Fibroblast of pulmonary artery (primary cell): ENCODE measurements around the gene NUP85.
"Not testable (repeated sequence)": the region's sequence is repeated elsewhere in the genome, so short reads cannot be mapped to it uniquely, and the experiment has no call there.

Source experiments
- DNase-seq: peaks from one replicate; pipeline ENCODE4 v3.0.0-alpha.2; 2010; ENCODE audit warnings: low read depth
- H3K4me3 ChIP-seq: replicated peaks from 2 replicates; pipeline ENCODE4 v1.5.1; 2011; ENCODE audit warnings: low read depth, mild to moderate bottlenecking, control low read depth, low read length, moderate library complexity
- TF ChIP-seq, protein P1 (sequence below): IDR thresholded peaks from 2 replicates; pipeline ENCODE4 v1.5.1; 2011; ENCODE audit warnings: mild to moderate bottlenecking, control low read depth, low read length, inconsistent platforms; ENCODE audit errors: missing control alignments

The NUP85 gene

GRCh38 chr17:75249564-75249963, 44.1 kb downstream of the NUP85 start:
- TF ChIP-seq, protein P1, sequence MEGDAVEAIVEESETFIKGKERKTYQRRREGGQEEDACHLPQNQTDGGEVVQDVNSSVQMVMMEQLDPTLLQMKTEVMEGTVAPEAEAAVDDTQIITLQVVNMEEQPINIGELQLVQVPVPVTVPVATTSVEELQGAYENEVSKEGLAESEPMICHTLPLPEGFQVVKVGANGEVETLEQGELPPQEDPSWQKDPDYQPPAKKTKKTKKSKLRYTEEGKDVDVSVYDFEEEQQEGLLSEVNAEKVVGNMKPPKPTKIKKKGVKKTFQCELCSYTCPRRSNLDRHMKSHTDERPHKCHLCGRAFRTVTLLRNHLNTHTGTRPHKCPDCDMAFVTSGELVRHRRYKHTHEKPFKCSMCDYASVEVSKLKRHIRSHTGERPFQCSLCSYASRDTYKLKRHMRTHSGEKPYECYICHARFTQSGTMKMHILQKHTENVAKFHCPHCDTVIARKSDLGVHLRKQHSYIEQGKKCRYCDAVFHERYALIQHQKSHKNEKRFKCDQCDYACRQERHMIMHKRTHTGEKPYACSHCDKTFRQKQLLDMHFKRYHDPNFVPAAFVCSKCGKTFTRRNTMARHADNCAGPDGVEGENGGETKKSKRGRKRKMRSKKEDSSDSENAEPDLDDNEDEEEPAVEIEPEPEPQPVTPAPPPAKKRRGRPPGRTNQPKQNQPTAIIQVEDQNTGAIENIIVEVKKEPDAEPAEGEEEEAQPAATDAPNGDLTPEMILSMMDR = no peak
- no peak for DNase-seq
- H3K4me3 ChIP-seq = no peak overlapping the region

DNA sequence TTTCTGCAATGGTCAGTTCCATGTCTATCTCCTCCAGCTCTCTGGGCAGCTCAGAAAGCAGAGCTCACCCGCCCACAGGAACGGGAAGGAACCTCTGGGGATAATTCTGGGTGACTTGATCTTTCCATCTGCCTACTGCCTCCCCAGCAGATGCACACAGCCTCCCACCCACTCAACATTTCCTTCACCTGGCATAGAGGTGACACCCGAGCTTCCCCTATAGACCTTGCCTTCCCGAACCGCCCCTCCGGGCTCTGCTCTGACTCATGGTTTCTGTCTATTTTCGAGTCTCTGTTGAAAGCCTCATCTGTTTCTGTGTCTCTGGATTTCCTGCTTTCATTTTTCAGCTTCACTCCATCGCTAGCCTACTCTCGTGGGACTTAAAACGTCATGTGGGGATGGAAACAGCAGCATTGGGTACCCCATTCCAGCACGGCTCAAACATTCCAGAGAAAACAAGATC, 44.6 kb downstream of the NUP85 start:
- TF ChIP-seq, protein P1 = no peak
- peak; percentile 55 for DNase-seq
- no peak overlapping the region for H3K4me3 ChIP-seq

DNA sequence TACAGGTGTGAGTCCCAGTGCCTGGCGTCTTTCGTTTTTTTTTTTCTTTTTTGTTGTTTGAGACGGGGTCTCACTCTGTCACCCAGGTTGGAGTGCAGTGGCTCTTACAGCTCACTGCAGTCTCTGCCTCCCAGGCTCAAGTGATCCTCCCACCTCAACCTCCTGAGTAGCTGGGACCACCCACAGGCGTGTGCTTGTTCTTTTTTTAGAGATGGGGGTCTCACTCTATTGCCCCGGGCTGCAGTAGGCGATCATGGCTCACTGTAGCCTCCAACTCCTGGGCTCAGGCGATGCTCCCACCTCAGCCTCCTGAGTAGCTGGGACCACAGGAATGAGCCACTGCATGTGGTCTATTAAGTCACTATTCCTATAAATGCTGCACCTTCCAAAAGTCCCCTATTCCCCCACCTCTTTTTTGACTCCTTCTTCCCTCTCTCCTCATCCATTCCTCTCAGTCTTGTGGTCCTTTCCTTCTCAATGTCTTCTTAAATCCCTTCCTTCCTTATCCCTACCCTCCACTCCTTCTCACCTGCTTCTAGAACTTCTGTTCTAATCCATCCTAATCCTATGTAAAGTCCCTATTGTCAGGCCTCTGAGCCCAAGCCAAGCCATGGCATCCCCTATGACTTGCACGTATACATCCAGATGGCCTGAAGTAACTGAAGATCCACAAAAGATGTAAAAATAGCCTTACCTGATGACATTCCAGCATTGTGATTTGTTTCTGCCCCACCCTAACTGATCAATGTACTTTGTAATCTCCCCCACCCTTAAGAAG, 46.7 kb downstream of the NUP85 start:
- H3K4me3 ChIP-seq = no peak overlapping the region
- DNase-seq = no peak
- TF ChIP-seq, protein P1 = no peak

DNA sequence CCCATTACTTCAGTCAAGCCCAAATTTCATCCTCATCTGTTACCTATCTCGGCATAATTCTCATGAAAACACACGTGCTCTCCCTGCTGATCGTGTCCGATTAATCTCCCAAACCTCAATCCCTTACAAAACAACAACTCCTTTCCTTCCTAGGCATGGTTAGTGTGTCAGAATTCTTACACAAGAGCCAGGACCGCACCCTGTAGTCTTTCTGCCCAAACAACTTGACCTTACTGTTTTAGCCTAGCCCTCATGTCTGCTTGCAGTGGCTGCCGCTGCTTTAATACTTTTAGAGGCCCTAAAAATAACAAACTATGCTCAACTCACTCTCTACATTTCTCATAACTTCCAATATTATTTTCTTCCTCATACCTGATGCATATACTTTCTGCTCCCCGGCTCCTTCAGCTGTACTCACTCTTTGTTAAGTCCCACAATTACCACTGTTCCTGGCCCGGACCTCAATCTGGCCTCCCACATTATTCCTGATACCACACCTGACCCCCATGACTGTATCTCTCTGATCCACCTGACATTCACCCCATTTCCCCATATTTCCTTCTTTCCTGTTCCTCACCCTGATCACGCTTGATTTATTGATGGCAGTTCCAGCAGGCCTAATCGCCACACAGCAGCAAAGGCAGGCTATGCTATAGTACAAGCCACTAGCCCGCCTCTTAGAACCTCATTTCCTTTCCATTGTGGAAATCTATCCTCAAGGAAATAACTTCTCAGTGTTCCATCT, 50.6 kb downstream of the NUP85 start:
- H3K4me3 ChIP-seq, DNase-seq: not testable (repeated sequence)

GRCh38 chr17:75257228-75257627, 51.7 kb downstream of the NUP85 start:
- not testable (repeated sequence) for DNase-seq, H3K4me3 ChIP-seq

GRCh38 chr17:75260641-75261335, 55.3 kb downstream of the NUP85 start:
- TF ChIP-seq, protein P1 = no peak
- peak overlapping the region; percentile 98 for H3K4me3 ChIP-seq
- DNase-seq = no peak

GRCh38 chr17:75261336-75262111, 56.0 kb downstream of the NUP85 start, which contains the start of the genes GGA3 and MRPS7:
GGA3 (minus strand) TSS chr17:75261606; CDS start chr17:75261587, 19 bp downstream.
MRPS7 (plus strand) TSS chr17:75261879; CDS start chr17:75261901, 22 bp downstream.
- DNase-seq = peak; percentile 94
- TF ChIP-seq, protein P1 = no peak
- peak within 1 kb of the TSS; percentile 98 for H3K4me3 ChIP-seq
